HG02571 (cell line): Measurements from ENCODE around the gene NOS3.
"Not testable (repeated sequence)": the region's sequence is repeated elsewhere in the genome, so short reads cannot be mapped to it uniquely, and the experiment has no call there.

ENCODE experiments used
- ATAC-seq: cut with Tn5 transposase; IDR thresholded peaks from one replicate; pipeline ENCODE4 v1.9.1; 2021; ENCODE audit warnings: mild to moderate bottlenecking, moderate library complexity; ENCODE audit not compliant: unreplicated experiment

The NOS3 gene

DNA sequence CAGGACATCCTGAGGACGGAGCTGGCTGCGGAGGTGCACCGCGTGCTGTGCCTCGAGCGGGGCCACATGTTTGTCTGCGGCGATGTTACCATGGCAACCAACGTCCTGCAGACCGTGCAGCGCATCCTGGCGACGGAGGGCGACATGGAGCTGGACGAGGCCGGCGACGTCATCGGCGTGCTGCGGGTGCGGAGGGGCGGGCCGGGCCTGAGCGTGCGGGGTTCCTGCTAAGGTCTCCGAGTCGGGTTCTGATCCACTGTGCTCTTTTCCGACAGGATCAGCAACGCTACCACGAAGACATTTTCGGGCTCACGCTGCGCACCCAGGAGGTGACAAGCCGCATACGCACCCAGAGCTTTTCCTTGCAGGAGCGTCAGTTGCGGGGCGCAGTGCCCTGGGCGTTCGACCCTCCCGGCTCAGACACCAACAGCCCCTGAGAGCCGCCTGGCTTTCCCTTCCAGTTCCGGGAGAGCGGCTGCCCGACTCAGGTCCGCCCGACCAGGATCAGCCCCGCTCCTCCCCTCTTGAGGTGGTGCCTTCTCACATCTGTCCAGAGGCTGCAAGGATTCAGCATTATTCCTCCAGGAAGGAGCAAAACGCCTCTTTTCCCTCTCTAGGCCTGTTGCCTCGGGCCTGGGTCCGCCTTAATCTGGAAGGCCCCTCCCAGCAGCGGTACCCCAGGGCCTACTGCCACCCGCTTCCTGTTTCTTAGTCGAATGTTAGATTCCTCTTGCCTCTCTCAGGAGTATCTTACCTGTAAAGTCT is 23.1 kb downstream of the NOS3 start:
- ATAC-seq, result peak; percentile 43

DNA sequence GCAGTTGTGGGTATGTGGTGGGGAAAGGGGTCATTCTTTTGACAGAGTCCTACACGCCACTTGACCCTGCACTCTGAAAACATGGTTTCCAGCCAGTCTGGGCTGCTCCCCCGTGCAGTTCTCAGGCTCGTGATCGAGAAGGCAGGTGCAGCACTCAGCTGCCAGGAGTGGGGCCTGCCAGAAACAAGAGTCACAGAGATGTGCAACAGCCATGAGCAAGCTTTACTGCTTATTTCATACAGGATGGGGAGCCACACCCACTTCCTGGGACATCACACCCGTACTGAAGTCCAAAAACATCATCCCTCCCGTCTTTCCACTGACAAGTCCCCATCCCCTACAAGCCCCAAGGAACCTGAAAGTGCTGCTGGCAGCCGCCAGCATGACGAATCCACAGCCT is 24.1 kb downstream of the NOS3 start:
- ATAC-seq, result no peak

DNA sequence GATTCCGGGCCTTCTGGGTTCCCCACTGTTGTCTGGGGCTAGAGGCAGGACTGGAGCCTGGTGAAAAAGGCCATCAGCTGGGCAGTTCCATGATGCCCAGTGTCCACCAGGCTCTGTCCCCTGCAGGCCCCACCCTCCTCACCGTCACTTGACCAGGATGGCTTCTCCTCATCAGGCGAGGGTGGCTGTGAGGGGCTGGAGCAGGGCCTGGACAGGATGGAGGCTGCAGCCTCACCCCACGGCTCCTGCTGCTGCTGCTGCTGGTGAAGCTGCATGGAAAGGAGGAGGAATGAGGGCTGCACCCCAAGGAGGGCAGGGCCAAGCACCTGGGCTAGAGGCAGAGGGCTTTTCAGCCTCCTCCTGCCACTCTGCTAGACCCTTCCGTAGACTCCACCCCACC is 25.1 kb downstream of the NOS3 start:
- ATAC-seq, result no peak

DNA sequence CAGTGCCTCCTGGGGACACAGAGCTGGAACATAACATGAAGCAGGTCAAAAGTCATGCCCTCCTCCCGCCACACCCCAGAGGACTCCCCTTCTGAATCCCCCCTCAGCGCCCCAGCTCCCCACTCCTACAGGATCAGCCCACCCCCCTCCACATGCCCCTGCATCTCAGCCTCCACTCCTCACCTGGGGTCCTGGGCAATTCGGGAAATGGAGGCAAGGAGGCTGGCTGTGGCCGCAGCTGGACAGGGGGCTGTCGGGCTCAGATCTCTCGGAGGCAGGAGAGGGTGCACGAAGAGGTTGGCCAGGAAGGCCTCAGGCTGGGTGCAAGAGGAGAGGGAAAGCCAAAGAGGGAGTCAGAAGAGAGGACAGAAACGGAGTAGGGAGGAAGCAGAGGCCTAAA is 25.7 kb downstream of the NOS3 start:
- no peak for ATAC-seq

DNA sequence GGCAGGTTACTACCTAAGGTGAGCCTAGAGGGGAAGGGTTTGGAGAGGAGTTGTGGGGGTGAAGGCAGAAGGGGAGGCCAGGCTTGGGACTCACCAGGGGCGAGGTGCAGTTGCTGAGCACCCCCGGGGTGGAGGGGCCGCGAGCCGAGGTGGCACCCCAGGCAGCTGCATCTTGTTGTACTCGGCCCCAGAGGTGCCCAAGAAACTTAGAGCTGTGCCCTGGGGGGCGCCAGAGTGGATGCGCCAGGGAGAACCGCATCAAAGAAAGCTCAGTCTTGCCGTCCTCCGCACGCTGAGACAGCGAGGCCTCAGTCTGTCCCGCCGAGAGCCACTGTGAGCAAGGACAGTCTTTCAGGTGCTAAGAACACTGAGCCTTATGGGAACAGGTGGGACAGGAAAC is 26.1 kb downstream of the NOS3 start:
- ATAC-seq, result no peak

DNA sequence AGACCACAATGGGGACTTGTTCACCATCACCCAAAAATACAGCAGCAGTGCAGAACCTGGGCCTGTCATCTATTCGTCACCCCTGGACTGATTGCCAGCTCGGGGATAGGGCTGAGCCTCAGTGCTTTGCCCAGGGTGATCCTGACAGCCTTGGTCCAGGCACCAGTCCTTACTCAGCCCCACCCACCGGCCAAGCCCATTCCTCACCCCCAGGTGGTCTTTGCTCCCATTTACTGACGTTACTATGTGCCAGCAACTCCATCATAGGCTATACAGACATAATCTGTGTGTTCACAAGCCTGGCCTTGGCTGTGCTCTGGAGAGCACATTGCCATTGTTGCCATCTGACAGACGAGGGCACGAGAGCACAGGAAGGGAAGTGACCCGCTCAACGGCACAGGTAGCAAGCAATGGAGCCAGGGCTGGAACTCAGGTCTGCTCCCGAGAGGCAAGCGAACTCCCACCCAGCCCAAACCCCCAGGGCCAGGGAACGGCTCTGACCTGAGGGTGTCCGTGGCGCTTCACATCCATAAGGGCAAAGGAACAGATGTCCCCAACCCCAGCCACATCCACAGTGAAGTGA is 26.6 kb downstream of the NOS3 start:
- no peak for ATAC-seq

DNA sequence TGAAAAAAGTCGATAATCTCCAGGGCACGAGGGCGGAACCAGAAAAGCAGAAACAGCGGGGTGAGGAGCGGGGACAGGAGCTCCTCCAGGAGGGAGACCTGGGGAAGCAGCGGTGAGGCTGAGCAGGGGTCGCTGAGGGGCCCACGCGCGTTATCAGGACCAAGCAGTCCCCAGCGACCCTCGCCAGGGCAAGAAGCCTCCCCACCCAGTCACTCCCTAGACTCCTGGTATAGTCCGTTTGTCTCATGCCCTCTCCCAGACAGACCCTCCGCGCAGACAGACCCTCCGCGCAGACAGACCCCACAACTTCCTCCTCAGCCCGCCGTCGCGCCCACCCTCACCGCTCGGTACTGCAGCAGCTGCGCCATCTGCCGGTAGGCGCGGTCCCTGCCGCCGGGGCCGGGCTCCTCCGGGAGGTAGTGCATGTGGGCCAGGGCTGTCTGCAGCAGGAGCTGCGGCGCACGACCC is 27.2 kb downstream of the NOS3 start:
- ATAC-seq, result peak; percentile 53

DNA sequence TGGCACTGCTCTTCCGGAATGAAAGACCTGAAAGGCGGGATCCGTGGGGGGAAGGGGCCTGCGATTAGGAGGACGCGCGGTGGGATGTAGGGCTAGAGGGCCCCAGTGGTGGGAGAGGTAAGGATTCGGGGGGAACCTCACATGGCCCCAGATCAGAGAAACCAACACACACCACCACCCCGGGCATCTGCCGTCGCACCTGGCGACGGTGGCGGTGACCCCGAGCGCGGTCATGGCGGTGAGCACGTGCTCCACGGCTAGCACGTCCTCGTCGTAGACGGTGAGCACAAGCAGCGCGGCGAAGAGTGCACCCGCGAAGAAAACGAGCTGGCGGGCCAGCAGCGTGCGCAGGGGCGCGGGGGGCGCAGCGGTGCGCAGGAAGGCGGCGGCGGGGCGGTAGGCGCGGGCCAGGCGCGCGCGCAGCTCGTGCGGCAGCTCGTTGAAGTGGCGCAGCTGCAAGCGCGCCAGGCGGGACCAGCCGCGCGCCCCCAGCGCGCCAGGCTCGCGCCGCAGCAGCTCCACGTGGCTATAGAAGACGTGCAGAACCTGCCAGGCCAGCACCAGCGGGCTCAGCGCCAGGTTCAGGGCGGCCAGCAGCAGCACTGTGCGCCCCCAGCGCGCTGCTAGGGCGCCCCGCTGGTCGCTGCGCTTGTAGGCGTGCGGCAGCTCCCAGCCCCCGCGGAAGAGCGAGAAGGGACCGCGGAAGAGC is 27.8 kb downstream of the NOS3 start:
- no peak for ATAC-seq

DNA sequence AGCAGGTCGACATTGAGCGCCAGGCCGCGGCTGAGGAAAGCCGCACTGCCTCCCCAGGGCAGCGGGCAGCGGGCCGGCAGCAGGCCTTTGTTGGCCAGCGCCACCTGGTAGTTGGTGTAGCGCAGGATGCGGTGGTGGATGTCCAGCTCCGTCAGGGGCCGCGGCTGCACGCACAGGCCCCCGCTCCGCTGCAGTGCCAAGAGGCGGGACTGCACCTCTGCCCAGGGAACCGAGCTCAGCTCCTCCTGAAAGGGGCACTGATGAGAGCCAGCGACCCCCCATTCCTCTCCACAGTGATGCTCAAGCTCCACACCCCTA is 28.3 kb downstream of the NOS3 start:
- no peak for ATAC-seq

DNA sequence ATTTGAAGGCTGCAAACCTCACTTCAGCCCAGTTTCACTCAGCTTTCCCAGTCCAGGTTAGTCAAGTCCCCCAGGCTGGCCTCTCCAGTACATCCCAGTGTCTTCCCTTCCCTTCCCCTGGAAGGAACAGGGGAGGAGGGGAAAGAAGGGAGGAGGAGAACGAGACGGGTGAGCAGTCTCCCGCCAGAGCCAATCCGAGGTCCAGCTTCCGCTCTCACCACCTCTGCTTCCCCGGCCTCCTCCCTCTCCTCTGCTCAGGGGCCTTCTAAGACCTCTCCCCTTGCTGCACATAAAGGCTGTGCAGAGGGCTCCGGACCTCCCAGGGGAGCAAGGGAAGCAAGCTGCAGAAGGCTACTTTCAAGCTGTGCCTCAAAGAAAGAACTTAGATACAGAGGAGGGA is 29.4 kb downstream of the NOS3 start:
- ATAC-seq, result no peak

DNA sequence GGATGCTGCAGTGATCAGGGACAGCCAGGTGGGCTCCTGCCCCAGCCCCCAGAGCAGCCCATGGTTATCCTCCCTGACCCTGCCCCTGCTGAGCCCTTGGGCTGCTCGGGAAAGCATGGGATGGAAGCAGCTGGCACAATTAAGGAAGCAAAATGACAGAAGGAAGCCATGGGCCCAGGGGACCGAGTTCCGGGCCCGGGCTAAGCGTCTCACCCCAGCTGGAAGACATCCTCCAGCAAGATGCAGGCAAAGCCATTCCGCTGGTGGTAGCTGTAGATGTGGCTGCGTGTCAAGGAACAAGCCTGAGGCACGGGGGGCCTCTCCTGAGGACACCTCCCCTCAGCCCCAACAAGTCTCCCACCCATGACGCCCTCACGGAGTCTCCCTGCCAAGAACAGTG is 32.4 kb downstream of the NOS3 start:
- ATAC-seq, result no peak

DNA sequence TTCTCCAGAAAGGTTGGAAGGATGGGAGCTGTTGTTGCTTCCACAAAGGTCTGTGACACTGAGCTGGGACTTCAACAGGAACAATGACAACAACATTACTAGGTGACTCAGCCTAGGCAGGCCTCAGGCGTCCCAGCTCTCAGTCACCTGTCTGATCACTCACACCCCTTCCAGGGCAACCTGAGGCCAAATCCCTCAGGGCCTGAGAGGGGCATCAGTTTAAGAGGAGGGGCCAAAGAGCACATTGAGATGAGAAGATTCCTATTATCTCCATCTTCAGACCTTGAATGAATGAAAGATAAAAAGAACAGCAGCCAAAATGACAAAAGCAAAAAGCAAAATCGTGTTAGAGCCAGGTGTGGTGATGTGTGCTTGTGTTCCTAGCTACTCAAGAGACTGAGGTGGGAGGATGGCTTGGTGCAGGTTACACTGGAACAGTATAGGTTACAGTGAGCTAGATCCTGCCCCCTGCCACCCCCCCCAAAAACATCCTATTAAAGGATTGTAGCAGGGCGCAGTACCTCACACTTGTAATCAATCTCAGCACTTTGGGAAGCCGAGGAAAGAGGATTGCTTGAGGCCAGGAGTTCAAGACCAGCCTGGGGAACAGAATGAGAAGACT is 33.7 kb downstream of the NOS3 start, which contains the start of gene ATG9B:
ATG9B (minus strand) TSS at position 60 of the 622 bp plus-strand sequence. CDS start 71 bp downstream, outside the sequence.
- ATAC-seq, result no peak

DNA sequence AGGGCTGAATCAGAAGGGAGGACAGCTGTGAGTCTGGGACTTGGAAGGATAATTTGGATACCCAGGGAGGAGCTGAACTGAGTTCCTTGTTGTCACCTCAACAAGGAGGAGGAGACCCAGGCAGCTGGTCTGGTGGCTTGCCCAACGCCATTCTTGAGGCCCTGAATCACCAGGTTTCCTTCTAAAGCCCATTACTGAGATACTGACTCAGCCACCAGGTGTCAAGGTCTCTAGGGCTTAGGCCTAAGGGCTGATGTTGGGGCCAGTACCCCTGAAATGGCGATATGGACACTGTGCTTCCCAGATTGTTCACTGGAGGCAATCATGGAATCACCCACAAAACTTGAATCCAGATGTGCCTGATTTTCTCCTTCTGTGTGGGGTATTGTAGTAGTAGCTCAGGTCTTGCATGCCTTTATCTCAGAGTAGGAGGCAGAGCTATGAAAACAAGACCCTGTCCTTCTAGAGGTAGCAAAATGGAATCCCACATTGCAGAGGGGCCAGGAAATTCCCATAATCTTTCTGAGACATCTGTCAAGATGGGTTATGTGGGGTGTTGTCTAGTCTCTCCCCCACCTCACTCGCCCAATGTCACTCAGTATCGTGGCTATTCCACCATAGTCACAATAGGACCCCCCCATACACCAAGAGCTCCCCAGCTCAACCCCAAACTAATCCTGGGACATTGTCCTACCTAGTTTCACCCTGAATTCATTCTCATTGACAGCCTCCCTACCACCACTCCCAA is 35.3 kb downstream of the NOS3 start:
- no peak for ATAC-seq

DNA sequence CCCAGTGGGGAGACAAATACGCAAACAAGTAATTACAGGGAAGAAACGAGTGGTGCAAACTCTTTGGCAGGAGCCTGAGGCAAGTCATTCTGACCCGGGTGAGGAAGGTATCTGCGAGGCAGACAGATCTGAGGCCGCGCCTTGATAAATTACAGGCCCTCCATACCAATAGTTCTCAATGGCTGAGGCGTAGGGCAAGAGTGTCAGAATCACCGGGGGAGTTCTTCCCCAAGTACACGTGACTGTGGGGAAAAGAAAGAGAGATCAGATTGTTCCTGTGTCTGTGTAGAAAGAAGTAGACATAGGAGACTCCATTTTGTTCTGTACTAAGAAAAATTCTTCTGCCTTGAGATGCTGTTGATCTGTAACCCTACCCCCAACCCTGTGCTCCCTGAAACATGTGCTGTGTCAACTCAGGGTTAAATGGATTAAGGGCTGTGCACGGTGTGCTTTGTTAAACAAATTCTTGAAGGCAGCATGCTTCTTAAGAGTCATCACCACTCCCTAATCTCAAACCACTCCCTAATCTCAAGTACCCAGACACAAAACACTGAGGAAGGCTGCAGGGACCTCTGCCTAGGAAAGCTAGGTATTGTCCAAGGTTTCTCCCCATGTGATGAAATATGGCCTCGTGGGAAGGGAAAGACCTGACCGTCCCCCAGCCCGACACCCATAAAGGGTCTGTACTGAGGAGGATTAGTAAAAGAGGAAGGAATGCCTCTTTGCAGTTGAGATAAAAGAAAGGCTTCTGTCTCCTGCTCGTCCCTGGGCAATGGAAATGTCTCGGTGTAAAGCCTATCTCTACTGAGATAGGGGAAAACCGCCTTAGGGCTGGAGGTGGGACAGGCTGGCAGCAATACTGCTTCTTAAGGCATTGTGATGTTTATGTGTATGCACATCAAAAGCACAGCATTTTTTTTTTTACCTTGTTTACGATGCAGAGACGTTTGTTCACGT is 36.2 kb downstream of the NOS3 start:
- not testable (repeated sequence) for ATAC-seq

DNA sequence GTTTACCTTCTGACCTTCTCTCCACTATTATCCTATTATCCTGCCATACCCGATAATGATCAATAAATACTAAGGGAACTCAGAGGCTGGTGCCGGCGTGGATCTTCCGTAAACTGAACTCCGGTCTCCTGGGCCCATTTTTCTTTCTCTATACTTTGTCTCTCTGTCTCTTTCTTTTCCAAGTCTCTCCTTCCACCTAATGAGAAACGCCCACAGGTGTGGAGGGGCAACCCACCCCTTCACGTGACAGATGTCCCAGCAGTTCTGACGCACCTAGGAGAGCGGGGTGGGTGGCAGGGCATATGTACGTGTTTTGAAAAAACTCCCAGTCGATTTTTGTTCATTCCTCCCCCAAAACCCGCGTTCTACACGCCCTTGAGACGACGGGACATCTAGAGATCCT is 36.9 kb downstream of the NOS3 start:
- peak; percentile 1 for ATAC-seq

DNA sequence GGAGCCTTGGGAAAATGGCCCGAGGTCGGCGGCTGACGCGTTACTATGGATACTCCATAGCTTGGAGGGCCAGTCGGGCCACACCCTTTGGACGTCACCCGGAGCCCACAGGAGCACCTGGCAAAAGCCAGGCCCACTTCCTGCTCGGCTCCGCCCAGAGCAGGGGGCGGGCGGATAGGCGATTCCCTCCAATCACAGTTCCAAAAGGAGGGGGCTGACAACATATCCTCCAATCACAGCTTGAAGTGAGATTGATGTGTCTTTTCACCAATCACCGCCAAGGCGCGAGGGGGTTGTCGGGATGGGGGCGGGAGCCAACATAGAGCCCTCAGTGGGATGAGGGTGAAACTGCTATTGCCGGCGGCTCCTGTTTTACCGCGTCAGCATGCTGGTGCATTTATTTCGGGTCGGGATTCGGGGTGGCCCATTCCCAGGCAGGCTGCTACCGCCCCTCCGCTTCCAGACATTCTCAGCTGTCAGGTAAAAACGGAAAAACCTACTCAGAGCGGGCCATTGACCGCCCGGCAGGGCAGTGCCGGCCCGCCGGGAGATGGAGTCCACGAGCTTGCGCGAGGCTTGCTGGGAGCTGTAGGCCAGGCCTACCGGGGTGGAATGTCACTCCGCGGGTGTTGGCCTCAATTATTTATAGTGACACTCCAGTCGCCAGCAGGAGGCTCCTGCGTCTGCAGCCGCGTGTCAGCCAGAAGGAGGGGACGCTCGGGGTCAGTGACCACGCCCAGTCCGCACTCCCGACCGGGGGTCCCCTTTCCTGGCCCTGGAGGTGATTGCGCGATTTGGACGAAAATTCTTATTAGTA is 37.5 kb downstream of the NOS3 start, which contains the start of gene ABCB8:
ABCB8 (plus strand) TSS at position 320 of the 817 bp plus-strand sequence; CDS start at position 386, 66 bp downstream.
- ATAC-seq, result peak; percentile 97

DNA sequence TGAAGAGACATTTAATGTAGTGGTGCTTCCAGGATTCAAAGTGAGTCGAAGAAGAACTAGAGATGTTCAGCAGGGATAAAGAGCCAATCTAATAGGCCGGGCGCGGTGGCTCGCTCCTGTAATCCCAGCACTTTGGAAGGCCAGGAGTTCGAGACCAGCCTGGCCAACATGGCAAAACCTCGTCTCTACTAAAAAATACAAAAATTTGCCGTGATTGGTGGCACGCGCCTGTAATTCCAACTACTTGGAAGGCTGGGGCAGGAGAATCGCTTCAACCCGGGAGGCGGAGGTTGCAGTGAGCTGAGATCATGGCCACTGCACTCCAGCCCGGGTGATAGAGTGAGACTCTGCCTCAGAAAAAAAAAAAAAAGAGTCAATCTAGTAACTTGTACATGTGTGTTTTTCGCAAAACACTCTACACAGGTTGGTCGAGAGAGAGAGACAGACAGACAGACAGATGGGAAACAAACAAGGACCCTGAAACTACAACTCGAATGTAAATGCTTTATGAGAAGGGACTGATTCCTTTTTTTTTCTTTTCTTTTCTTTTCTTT is 38.2 kb downstream of the NOS3 start:
- no peak for ATAC-seq

DNA sequence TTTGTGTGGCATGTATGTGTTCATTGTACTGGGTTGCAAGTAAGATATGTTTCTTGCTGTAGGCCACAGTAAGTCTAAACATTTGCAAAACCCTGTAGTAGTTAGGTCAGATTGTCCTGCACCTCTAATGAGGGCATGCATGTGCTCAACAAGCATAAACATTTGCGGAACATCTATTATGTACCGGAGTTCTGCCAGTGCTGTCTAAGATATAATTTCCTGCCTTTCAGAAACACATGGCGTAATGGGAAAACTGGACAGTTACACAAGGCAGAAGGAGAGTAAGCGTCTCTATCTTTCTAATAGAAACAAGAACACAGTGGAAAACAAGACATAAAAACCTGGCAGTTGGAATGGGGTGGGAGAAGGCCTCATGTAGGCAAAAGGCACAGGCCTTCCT is 40.2 kb downstream of the NOS3 start:
- ATAC-seq, result no peak
